Activated T-cell treated with anti-CD3 and anti-CD28 coated beads for 24 hours (primary cell): Measurements from ENCODE around the gene SLC6A19.

ENCODE experiments used
- DNase-seq: peaks from one replicate; pipeline ENCODE4 v3.0.0-alpha.2; 2020; ENCODE audit warnings: low read depth

The SLC6A19 gene

GRCh38 chr5:1209896-1210776 is 8.7 kb downstream of the SLC6A19 start:
- DNase-seq: no peak

- no peak for DNase-seq
These were observed 9.4 kb downstream of the SLC6A19 start for GRCh38 chr5:1210832-1211251.

GRCh38 chr5:1211701-1212100 is 10.3 kb downstream of the SLC6A19 start:
- no peak for DNase-seq

- no peak for DNase-seq
These were observed 10.9 kb downstream of the SLC6A19 start for GRCh38 chr5:1212271-1212670.

GRCh38 chr5:1212881-1213280 is 11.5 kb downstream of the SLC6A19 start:
- DNase-seq: no peak

- no peak for DNase-seq
These were observed 12.2 kb downstream of the SLC6A19 start for GRCh38 chr5:1213508-1214162.

GRCh38 chr5:1214163-1214935 is 13.0 kb downstream of the SLC6A19 start:
- no peak for DNase-seq

- DNase-seq: no peak
These were observed 13.5 kb downstream of the SLC6A19 start for GRCh38 chr5:1214936-1215220.

GRCh38 chr5:1215320-1216096 is 14.1 kb downstream of the SLC6A19 start:
- no peak for DNase-seq

GRCh38 chr5:1216211-1216917 is 15.0 kb downstream of the SLC6A19 start:
- no peak for DNase-seq

GRCh38 chr5:1216918-1217295 is 15.5 kb downstream of the SLC6A19 start:
- DNase-seq: no peak

GRCh38 chr5:1217596-1218206 is 16.3 kb downstream of the SLC6A19 start:
- DNase-seq: no peak

- no peak for DNase-seq
These were observed 17.1 kb downstream of the SLC6A19 start for GRCh38 chr5:1218351-1219080.

GRCh38 chr5:1219098-1219767 is 17.8 kb downstream of the SLC6A19 start:
- DNase-seq: no peak

- no peak for DNase-seq
These were observed 18.3 kb downstream of the SLC6A19 start for GRCh38 chr5:1219768-1220100.

GRCh38 chr5:1220351-1220750 is 19.0 kb downstream of the SLC6A19 start:
- no peak for DNase-seq

GRCh38 chr5:1220831-1221230 is 19.4 kb downstream of the SLC6A19 start:
- DNase-seq: no peak

GRCh38 chr5:1221721-1222120 is 20.3 kb downstream of the SLC6A19 start:
- no peak for DNase-seq

- DNase-seq: no peak
These were observed 20.8 kb downstream of the SLC6A19 start for GRCh38 chr5:1222147-1222546.
